PFSK-1 (cell line): ENCODE data around the gene CCDC9B.

Experiments used
- POLR2AphosphoS5 ChIP-seq: IDR thresholded peaks from 2 replicates; pipeline ENCODE4 v1.6.1; 2012; ENCODE audit warnings: low read depth, mild to moderate bottlenecking, control low read depth, low read length, moderate library complexity
- TAF1 ChIP-seq: IDR thresholded peaks from 2 replicates; pipeline ENCODE4 v1.6.1; 2012; ENCODE audit warnings: low read length, control low read depth, borderline replicate concordance; ENCODE audit not compliant: insufficient read depth
- TF ChIP-seq, protein P1 (sequence below), 2 experiments: IDR thresholded peaks; 2 replicates each; pipeline versions ENCODE4 v1.6.1 to v1.8.0; 2011 to 2012; ENCODE audit warnings: low read depth in 2 of 2, low read length in 2 of 2, control low read depth in 1 of 2, inconsistent platforms in 1 of 2, mild to moderate bottlenecking in 1 of 2, moderate library complexity in 1 of 2; ENCODE audit not compliant: insufficient read depth in 1 of 2

DNA sequence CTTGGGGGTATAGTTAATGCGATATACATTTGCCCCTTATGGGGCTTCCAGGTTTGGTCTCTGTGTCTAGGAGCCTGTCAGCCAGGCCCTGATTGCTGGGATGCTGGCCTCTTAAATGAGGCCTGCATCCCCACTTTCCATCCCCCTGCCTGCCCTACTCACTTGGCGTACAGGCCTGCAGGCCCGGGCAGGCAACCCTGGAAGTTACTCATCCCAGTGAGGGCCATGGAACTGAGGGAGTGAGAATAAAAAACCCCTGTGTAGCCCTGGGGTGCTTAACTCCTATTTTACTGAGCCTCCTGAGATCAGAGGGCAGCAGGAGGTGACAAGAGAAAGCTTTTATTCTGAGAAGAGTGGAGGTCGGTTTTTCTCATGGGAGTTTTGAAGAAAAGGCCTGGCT is 19.3 kb upstream of the CCDC9B start:
- no peak for TF ChIP-seq POLR2AphosphoS5
- no peak for TF ChIP-seq TAF1
- TF ChIP-seq, protein P1, sequence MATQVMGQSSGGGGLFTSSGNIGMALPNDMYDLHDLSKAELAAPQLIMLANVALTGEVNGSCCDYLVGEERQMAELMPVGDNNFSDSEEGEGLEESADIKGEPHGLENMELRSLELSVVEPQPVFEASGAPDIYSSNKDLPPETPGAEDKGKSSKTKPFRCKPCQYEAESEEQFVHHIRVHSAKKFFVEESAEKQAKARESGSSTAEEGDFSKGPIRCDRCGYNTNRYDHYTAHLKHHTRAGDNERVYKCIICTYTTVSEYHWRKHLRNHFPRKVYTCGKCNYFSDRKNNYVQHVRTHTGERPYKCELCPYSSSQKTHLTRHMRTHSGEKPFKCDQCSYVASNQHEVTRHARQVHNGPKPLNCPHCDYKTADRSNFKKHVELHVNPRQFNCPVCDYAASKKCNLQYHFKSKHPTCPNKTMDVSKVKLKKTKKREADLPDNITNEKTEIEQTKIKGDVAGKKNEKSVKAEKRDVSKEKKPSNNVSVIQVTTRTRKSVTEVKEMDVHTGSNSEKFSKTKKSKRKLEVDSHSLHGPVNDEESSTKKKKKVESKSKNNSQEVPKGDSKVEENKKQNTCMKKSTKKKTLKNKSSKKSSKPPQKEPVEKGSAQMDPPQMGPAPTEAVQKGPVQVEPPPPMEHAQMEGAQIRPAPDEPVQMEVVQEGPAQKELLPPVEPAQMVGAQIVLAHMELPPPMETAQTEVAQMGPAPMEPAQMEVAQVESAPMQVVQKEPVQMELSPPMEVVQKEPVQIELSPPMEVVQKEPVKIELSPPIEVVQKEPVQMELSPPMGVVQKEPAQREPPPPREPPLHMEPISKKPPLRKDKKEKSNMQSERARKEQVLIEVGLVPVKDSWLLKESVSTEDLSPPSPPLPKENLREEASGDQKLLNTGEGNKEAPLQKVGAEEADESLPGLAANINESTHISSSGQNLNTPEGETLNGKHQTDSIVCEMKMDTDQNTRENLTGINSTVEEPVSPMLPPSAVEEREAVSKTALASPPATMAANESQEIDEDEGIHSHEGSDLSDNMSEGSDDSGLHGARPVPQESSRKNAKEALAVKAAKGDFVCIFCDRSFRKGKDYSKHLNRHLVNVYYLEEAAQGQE (IDR thresholded peaks at IDR 0.05; ENCODE audit: insufficient read depth in 1 of 2, low read depth in 2 of 2, low read length in 2 of 2) = no peak
